ENCODE results near the gene RAB4A.

DNA sequence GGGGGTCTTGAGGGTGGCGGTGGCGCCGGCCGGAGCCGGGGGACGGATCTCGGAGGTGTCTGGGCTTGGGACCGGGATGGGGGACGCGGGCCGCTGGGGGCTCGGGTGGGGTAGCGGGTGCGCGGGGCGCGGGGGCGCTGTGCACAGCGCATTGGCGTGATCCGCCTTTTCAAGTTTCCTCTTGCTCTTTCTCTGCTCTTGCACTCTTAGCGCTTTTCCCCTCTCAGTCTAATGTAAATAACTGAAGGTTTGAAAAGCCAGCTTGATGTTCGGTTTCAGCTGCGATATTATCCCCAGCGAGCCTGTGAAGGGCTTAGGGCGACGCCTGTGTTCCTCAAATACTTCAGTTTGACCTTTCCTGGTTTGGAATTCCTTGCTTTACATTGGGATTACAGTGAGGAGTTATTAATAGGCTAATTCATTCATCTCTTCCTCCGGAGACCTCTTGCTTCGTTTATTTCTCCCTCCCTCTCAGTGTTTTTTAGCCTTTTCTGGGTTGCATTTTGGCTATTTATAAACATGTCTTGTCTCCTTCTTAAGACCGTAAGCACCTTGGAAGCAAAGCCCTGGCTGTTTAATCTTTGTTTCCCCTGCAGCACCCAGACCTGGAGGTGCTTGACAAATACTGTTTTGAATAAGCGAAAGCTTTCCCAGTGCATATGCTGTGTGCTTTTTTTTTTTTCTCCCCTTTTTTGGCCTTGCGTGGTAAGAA lies 693 bp downstream of the RAB4A start:
- TF ChIP-seq, protein P1, sequence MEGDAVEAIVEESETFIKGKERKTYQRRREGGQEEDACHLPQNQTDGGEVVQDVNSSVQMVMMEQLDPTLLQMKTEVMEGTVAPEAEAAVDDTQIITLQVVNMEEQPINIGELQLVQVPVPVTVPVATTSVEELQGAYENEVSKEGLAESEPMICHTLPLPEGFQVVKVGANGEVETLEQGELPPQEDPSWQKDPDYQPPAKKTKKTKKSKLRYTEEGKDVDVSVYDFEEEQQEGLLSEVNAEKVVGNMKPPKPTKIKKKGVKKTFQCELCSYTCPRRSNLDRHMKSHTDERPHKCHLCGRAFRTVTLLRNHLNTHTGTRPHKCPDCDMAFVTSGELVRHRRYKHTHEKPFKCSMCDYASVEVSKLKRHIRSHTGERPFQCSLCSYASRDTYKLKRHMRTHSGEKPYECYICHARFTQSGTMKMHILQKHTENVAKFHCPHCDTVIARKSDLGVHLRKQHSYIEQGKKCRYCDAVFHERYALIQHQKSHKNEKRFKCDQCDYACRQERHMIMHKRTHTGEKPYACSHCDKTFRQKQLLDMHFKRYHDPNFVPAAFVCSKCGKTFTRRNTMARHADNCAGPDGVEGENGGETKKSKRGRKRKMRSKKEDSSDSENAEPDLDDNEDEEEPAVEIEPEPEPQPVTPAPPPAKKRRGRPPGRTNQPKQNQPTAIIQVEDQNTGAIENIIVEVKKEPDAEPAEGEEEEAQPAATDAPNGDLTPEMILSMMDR (IDR thresholded peaks at IDR 0.05), result peak in 1 of 7 experiments; percentile 6
- no peak for TF ChIP-seq POLR2A (IDR thresholded peaks at IDR 0.05)

All from body of pancreas (tissue), 4 donors.